HUES48 (cell line): ENCODE data around the gene CYP17A1.

Experiments used
- H3K27ac ChIP-seq: one replicate; pipeline ENCODE4 v1.7.0; 2013; ENCODE audit warnings: low read depth, low read length, inconsistent platforms
- H3K27me3 ChIP-seq: 2 replicates; pipeline ENCODE4 v1.6.1; 2013; ENCODE audit warnings: mild to moderate bottlenecking, low read length; ENCODE audit not compliant: control insufficient read depth, insufficient read depth
- H3K36me3 ChIP-seq: 2 replicates; pipeline ENCODE4 v1.6.1; 2013; ENCODE audit warnings: low read length; ENCODE audit not compliant: control insufficient read depth, insufficient read depth
- H3K4me1 ChIP-seq: 2 replicates; pipeline ENCODE4 v1.6.1; 2013; ENCODE audit warnings: mild to moderate bottlenecking, low read length; ENCODE audit not compliant: control insufficient read depth, insufficient read depth
- H3K4me3 ChIP-seq: 2 replicates; pipeline ENCODE4 v1.5.1; 2013; ENCODE audit warnings: mild to moderate bottlenecking, low read depth, low read length
- H3K9ac ChIP-seq: 2 replicates; pipeline ENCODE4 v1.6.1; 2013; ENCODE audit warnings: mild to moderate bottlenecking, low read depth, low read length, moderate library complexity
- H3K9me3 ChIP-seq: 2 replicates; pipeline ENCODE4 v1.6.1; 2013; ENCODE audit warnings: low read length; ENCODE audit not compliant: control insufficient read depth, insufficient read depth

Gene CYP17A1

DNA sequence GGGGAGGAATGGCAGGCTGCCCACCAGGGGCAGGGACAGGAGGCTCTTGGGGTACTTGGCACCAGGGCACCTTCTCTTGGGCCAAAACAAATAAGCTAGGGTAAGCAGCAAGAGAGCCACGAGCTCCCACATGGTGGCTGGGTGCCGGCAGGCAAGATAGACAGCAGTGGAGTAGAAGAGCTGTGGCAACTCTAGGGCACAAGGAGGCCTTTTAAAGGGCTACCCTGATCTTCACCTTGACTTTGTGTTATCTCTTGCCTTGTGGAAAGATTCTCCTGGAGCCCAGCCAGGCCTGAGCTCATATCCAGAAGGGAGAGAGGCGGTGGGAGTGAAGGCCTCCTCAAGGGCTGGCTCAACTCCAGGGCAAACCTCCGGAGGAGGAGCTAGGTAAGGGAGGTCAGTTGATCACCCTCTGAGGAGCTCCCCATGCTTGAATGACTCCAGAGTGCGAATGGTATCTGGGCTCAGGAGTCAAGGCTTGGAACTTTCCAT lies at the start of gene CYP17A1:
Gene CYP17A1, minus strand, starts transcription at position 184 of the 492 bp plus-strand sequence. Its CDS starts 52 bp downstream, at position 132.
- no peak within 1 kb of the TSS for H3K27ac ChIP-seq
- H3K4me3 ChIP-seq = no peak within 1 kb of the TSS
- no peak within 1 kb of the TSS for H3K9ac ChIP-seq
- H3K9me3 ChIP-seq = no peaks in the 10 kb centered on the region
- H3K4me1 ChIP-seq = no peaks in the 10 kb centered on the region
- no peaks in the 10 kb centered on the region for H3K27me3 ChIP-seq
- no peaks in the 10 kb centered on the region for H3K36me3 ChIP-seq

DNA sequence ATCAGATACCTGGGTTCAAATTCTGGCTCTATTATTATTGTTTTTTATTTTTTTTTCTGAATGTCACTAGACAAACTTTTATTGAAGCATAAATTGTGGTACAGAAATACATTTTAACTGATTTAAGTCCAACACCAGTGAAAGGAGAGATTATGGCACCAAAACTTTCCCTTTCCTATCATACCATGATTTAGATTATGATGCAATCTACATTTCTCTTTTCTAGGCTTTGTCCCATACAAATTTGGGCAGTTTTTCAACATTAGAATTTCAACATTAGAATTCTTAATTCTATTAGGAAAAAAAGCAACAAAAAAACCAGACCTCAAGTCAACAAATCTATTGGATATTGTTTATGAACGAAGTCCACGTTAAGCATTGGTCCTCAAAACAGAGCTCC lies 43.0 kb upstream of the CYP17A1 start:
- H3K4me3 ChIP-seq = no peak overlapping the region
- peaks cover 12% of the 10 kb centered on the region; the same call in 1 of the 2 replicates for H3K36me3 ChIP-seq
- H3K9ac ChIP-seq = no peak overlapping the region
- H3K27me3 ChIP-seq = no peaks in the 10 kb centered on the region
- no peaks in the 10 kb centered on the region for H3K9me3 ChIP-seq
- H3K4me1 ChIP-seq = no peaks in the 10 kb centered on the region
- no peak overlapping the region for H3K27ac ChIP-seq

GRCh38 chr10:102878629-102879028 lies 41.4 kb upstream of the CYP17A1 start:
- H3K9me3 ChIP-seq = no peaks in the 10 kb centered on the region
- no peaks in the 10 kb centered on the region for H3K27me3 ChIP-seq
- H3K36me3 ChIP-seq = peaks cover 12% of the 10 kb centered on the region; the same call in 1 of the 2 replicates
- no peak overlapping the region for H3K9ac ChIP-seq
- no peaks in the 10 kb centered on the region for H3K4me1 ChIP-seq
- H3K27ac ChIP-seq = no peak overlapping the region
- H3K4me3 ChIP-seq = no peak overlapping the region

DNA sequence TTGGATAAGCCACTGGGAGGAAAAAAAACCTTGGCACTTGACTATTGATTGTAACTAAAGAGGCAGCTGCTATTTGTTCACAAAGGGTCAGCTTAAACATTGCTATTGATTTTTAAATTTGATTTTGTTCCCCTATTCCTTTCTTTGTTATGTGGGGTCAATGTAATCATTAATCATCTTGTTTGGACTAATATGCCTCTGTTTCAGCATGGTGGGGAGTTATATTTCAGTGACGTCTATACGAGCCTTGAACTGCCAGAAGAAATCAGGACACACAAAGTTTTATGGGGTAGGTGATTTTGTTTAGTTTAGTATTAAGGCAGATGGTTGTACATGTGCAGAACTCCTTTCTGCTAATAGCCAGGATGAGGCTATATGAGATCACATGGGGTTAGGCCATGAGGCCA lies 39.5 kb upstream of the CYP17A1 start:
- H3K9me3 ChIP-seq = no peaks in the 10 kb centered on the region
- no peak overlapping the region for H3K9ac ChIP-seq
- H3K27me3 ChIP-seq = no peaks in the 10 kb centered on the region
- no peaks in the 10 kb centered on the region for H3K4me1 ChIP-seq
- H3K36me3 ChIP-seq = peaks cover 12% of the 10 kb centered on the region; the same call in 1 of the 2 replicates
- H3K4me3 ChIP-seq = no peak overlapping the region
- H3K27ac ChIP-seq = no peak overlapping the region

- H3K27ac ChIP-seq = no peak overlapping the region
- peaks cover 3% of the 10 kb centered on the region; the same call in 1 of the 2 replicates for H3K36me3 ChIP-seq
- peaks cover 11% of the 10 kb centered on the region; the same call in 1 of the 2 replicates for H3K4me1 ChIP-seq
- no peak overlapping the region for H3K9ac ChIP-seq
- no peaks in the 10 kb centered on the region for H3K9me3 ChIP-seq
- H3K4me3 ChIP-seq = no peak overlapping the region
- H3K27me3 ChIP-seq = no peaks in the 10 kb centered on the region
Observed at GRCh38 chr10:102872163-102872562, 35.0 kb upstream of the CYP17A1 start.

GRCh38 chr10:102870221-102870620 lies 33.0 kb upstream of the CYP17A1 start:
- H3K4me1 ChIP-seq = peaks cover 11% of the 10 kb centered on the region; the same call in 1 of the 2 replicates
- no peaks in the 10 kb centered on the region for H3K36me3 ChIP-seq
- H3K9ac ChIP-seq = peak overlapping the region; percentile 34; the same call in 1 of the 2 replicates
- H3K27ac ChIP-seq = no peak overlapping the region
- no peaks in the 10 kb centered on the region for H3K27me3 ChIP-seq
- no peaks in the 10 kb centered on the region for H3K9me3 ChIP-seq
- H3K4me3 ChIP-seq = peak overlapping the region; percentile 79

DNA sequence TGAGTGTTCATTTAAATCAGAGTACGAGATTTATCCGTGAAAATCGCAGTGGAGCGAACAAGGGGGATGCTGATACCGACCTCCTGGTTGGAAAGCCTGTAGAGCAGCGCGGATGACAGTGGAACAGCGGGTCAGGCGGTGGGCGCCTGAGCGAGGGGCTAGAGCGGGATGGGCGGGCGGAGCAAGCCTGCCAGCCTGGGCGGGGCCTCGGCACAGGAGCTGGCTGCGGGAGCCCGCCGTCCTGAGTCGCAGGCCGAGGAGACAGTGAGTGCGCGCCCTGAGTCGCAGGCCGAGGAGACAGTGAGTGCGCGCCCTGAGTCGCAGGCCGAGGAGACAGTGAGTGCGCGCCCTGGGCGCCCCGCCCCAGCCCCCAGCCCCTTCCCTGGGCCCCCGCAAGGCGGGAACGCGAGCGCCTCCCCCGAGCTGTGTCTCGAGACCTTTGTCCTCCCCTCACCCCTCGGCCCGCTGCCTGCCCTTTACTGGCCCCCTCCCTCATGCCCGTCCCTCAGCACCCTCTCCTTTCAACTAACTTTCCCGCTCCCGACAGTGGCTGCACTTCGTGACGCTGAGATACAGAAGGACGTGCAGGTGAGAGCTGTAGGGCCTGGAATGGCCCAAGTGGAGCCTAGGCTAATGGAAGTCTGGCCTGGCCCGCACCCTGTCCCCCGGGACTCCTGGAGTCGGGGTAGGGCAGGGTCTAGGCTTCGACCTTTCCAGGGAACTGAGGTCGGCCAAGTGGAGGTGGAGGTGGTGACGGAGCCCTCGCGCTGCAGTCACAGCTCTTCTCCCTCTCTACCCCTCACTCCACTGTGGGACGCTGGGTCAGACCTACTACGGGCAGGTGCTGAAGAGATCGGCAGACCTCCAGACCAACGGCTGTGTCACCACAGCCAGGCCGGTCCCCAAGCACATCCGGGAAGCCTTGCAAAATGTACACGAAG lies 32.3 kb upstream of the CYP17A1 start, which contains the start of gene AS3MT:
Gene AS3MT, plus strand, starts transcription at position 213 of the 941 bp plus-strand sequence. Its CDS starts 123 bp downstream, at position 336.
- Histone ChIP-seq H3K9ac (peak within 1 kb of the TSS; percentile 39), H3K27ac (peak within 1 kb of the TSS; percentile 63), H3K27me3 (no peaks in the 10 kb centered on the region), H3K36me3 (no peaks in the 10 kb centered on the region), H3K9me3 (no peaks in the 10 kb centered on the region), H3K4me3 (peak within 1 kb of the TSS; percentile 79), H3K4me1 (peaks cover 11% of the 10 kb centered on the region; the same call in 1 of the 2 replicates)

DNA sequence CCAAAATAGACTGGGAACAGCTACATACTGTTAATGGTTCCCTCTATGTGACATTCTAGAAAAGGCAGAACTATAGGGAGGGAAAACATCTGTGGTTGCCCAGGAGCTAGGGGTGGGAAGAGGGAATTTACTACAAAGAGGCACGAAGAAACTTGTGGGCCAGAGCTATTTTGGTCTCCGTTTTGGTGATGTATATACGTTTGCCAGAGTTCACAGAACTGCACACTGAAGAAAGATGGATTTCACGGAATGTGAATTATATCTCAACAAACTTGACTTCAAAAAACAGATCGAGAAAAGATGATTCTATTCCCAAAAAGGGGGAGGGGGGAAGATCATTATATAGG lies 31.7 kb upstream of the CYP17A1 start:
- no peak overlapping the region for H3K27ac ChIP-seq
- H3K9ac ChIP-seq = peak overlapping the region; percentile 39; the same call in 1 of the 2 replicates
- H3K9me3 ChIP-seq = no peaks in the 10 kb centered on the region
- H3K4me3 ChIP-seq = peak overlapping the region; percentile 79
- H3K27me3 ChIP-seq = no peaks in the 10 kb centered on the region
- peaks cover 11% of the 10 kb centered on the region; the same call in 1 of the 2 replicates for H3K4me1 ChIP-seq
- H3K36me3 ChIP-seq = no peaks in the 10 kb centered on the region

GRCh38 chr10:102865620-102866019 lies 28.4 kb upstream of the CYP17A1 start:
- no peak overlapping the region for H3K9ac ChIP-seq
- H3K36me3 ChIP-seq = 0 out of 2 replicates have a peak, but pooled peaks cover 3% of the 10 kb centered on the region
- no peak overlapping the region for H3K4me3 ChIP-seq
- no peaks in the 10 kb centered on the region for H3K9me3 ChIP-seq
- H3K27ac ChIP-seq = no peak overlapping the region
- H3K4me1 ChIP-seq = peaks cover 10% of the 10 kb centered on the region; the same call in 1 of the 2 replicates
- H3K27me3 ChIP-seq = no peaks in the 10 kb centered on the region

GRCh38 chr10:102863660-102864059 lies 26.4 kb upstream of the CYP17A1 start:
- H3K36me3 ChIP-seq = 0 out of 2 replicates have a peak, but pooled peaks cover 3% of the 10 kb centered on the region
- no peak overlapping the region for H3K4me3 ChIP-seq
- H3K27me3 ChIP-seq = no peaks in the 10 kb centered on the region
- no peak overlapping the region for H3K9ac ChIP-seq
- no peak overlapping the region for H3K27ac ChIP-seq
- H3K4me1 ChIP-seq = 0 out of 2 replicates have a peak, but pooled peaks cover under 1% of the 10 kb centered on the region
- no peaks in the 10 kb centered on the region for H3K9me3 ChIP-seq

DNA sequence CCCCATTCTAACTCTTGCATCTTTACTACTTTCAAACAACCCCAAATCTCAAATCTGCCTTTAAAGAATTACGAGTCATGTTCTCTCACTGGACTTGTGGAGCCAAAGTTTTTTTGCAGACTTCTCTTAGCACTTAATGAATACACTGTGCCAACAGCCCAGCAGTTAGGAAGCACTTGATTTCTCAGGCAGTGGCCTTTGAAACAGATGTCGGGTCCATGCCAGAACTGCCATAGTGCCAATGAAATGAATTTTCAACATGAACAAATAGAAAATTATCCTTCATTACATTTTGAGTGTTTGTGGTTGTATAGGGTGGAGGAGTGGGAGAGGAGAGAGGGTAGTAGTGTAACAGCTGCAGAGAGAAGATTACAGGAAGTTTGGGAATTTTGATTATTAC lies 22.7 kb upstream of the CYP17A1 start:
- no peak overlapping the region for H3K9ac ChIP-seq
- no peaks in the 10 kb centered on the region for H3K27me3 ChIP-seq
- H3K27ac ChIP-seq = no peak overlapping the region
- no peaks in the 10 kb centered on the region for H3K9me3 ChIP-seq
- 0 out of 2 replicates have a peak, but pooled peaks cover 3% of the 10 kb centered on the region for H3K36me3 ChIP-seq
- H3K4me1 ChIP-seq = peaks cover 21% of the 10 kb centered on the region
- no peak overlapping the region for H3K4me3 ChIP-seq
